ENCODE measurements around the gene RABGAP1. TPM values are rescaled to one million over a fixed set of nuclear protein-coding genes. Genes with fewer than 3 reads are reported as not detected.

The RABGAP1 gene
- total and polyA plus RNA-seq, 8 donors = 52.6 to 85.9 (median 76.2) TPM

GRCh38 chr9:123035791-123036190 lies 95.0 kb downstream of the RABGAP1 start:
- ATAC-seq (no peak), DNase-seq (no peak)
- no peaks in the 10 kb centered on the region for H3K27me3 ChIP-seq
- H3K27ac ChIP-seq = no peak overlapping the region
- H3K9me3 ChIP-seq = no peaks in the 10 kb centered on the region
- peaks cover 0 to 12% of the 10 kb centered on the region in 2 donors for H3K36me3 ChIP-seq
- no peak for TF ChIP-seq CTCF (IDR thresholded peaks at IDR 0.05)
- no peak overlapping the region for H3K4me3 ChIP-seq
- peaks cover 0 to 7% of the 10 kb centered on the region in 2 donors for H3K4me1 ChIP-seq
- intact Hi-C loops (cut with DNase I) = no loop called here

- H3K4me3 ChIP-seq = no peak overlapping the region
- no peak for TF ChIP-seq CTCF (IDR thresholded peaks at IDR 0.05)
- no peak overlapping the region for H3K27ac ChIP-seq
- ATAC-seq (no peak), DNase-seq (no peak)
- intact Hi-C loops (cut with DNase I) = no loop called here
- H3K4me1 ChIP-seq = peaks cover 0 to 7% of the 10 kb centered on the region in 2 donors
- peaks cover 0 to 12% of the 10 kb centered on the region in 2 donors for H3K36me3 ChIP-seq
- no peaks in the 10 kb centered on the region for H3K9me3 ChIP-seq
- H3K27me3 ChIP-seq = no peaks in the 10 kb centered on the region
Measured at GRCh38 chr9:123036893-123037545, 96.2 kb downstream of the RABGAP1 start.

- intact Hi-C loops (cut with DNase I) = no loop called here
- Histone ChIP-seq H3K4me1 (no peaks in the 10 kb centered on the region), H3K27me3 (no peaks in the 10 kb centered on the region), H3K9me3 (peaks cover 0 to 3% of the 10 kb centered on the region in 2 donors), H3K4me3 (no peak overlapping the region), H3K36me3 (peaks cover 0 to 8% of the 10 kb centered on the region in 2 donors), H3K27ac (peak overlapping the region in 1 of 2 donors; percentile 41)
- no peak for TF ChIP-seq CTCF (IDR thresholded peaks at IDR 0.05)
- no peak for DNase-seq
- ATAC-seq = peak; percentile 64
Measured at GRCh38 chr9:123039617-123040219, 98.9 kb downstream of the RABGAP1 start.

GRCh38 chr9:123040801-123041200 lies 100.0 kb downstream of the RABGAP1 start:
- Histone ChIP-seq H3K4me3 (no peak overlapping the region), H3K27ac (no peak overlapping the region), H3K27me3 (no peaks in the 10 kb centered on the region), H3K9me3 (peaks cover 0 to 3% of the 10 kb centered on the region in 2 donors), H3K4me1 (no peaks in the 10 kb centered on the region), H3K36me3 (peaks cover 0 to 3% of the 10 kb centered on the region in 2 donors)
- intact Hi-C loops (cut with DNase I) = no loop called here
- no peak for TF ChIP-seq CTCF (IDR thresholded peaks at IDR 0.05)
- no peak for DNase-seq
- ATAC-seq = no peak

- Histone ChIP-seq H3K9me3 (peaks cover 0 to 3% of the 10 kb centered on the region in 2 donors), H3K27me3 (no peaks in the 10 kb centered on the region), H3K36me3 (peaks cover 0 to 3% of the 10 kb centered on the region in 2 donors), H3K4me1 (no peaks in the 10 kb centered on the region), H3K4me3 (no peak overlapping the region), H3K27ac (no peak overlapping the region)
- intact Hi-C loops (cut with DNase I) = no loop called here
- TF ChIP-seq CTCF (IDR thresholded peaks at IDR 0.05) = no peak
- ATAC-seq = no peak
- DNase-seq = no peak
Measured at GRCh38 chr9:123041489-123041888, 100.7 kb downstream of the RABGAP1 start.
